Measurements from ENCODE around the gene SLC51A. TPM values are rescaled to one million over a fixed set of nuclear protein-coding genes. Genes with fewer than 3 reads are reported as not detected.

The SLC51A gene
- total RNA-seq, 1 donor from 2014 or later = not detected

DNA sequence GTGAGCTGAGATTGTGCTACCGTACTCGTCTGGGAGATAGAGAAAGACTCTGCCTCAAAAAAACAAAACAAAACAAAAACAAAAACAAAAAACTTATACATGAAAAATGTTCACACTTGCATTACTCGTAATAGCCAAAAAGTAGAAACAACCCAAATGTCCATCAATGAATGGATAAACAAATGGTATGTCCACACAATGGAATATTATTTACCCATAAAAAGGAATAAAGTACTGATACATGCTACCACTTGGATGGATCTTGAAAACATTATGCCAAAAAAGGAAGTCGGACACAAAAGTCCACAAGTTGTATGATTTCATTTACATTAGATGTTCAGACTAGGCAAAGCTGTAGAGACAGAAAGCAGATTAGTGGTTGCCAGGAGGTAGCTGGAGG, 44.5 kb downstream of the SLC51A start:
- TF ChIP-seq, protein P1, sequence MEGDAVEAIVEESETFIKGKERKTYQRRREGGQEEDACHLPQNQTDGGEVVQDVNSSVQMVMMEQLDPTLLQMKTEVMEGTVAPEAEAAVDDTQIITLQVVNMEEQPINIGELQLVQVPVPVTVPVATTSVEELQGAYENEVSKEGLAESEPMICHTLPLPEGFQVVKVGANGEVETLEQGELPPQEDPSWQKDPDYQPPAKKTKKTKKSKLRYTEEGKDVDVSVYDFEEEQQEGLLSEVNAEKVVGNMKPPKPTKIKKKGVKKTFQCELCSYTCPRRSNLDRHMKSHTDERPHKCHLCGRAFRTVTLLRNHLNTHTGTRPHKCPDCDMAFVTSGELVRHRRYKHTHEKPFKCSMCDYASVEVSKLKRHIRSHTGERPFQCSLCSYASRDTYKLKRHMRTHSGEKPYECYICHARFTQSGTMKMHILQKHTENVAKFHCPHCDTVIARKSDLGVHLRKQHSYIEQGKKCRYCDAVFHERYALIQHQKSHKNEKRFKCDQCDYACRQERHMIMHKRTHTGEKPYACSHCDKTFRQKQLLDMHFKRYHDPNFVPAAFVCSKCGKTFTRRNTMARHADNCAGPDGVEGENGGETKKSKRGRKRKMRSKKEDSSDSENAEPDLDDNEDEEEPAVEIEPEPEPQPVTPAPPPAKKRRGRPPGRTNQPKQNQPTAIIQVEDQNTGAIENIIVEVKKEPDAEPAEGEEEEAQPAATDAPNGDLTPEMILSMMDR (IDR thresholded peaks at IDR 0.05; ENCODE audit: unreplicated experiment) = no peak
- H3K4me3 Mint-ChIP-seq = no peak overlapping the region

DNA sequence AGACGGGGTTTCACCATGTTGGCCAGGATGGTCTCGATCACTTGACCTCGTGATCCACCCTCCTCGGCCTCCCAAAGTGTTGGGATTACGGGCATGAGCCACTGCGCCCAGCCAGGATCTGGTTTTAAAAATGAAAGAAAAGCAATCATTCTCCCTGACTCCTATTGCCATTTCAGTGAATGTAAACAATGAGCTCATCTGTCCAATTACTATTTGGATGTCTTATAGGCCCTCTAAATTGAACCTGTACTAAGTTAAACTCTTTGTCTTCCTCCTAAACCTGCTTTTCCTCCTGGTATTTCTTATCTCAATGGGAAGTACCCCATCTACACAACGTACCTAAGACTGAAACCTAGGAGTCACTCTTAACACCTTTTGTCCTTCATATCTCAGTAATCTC, 47.5 kb downstream of the SLC51A start:
- DNase-seq (ENCODE audit: low spot score in 2 of 2, unreplicated experiment in 2 of 2) = no peak
- H3K27ac Mint-ChIP-seq = no peak overlapping the region
- H3K27me3 Mint-ChIP-seq (ENCODE audit: low read depth) = no peaks in the 10 kb centered on the region
- no peak overlapping the region for H3K4me3 Mint-ChIP-seq
- H3K36me3 Mint-ChIP-seq = peaks cover 23% of the 10 kb centered on the region
- H3K9me3 Mint-ChIP-seq = peaks cover 3% of the 10 kb centered on the region
- no peaks in the 10 kb centered on the region for H3K4me1 Mint-ChIP-seq
- TF ChIP-seq, protein P1 (IDR thresholded peaks at IDR 0.05; ENCODE audit: unreplicated experiment) = no peak

More for the DNA sequence above, 44.5 kb downstream of the SLC51A start:
- H3K9me3 Mint-ChIP-seq = peaks cover 3% of the 10 kb centered on the region
- no peaks in the 10 kb centered on the region for H3K4me1 Mint-ChIP-seq
- no peak overlapping the region for H3K27ac Mint-ChIP-seq
- no peaks in the 10 kb centered on the region for H3K27me3 Mint-ChIP-seq (ENCODE audit: low read depth)
- H3K36me3 Mint-ChIP-seq = peaks cover 26% of the 10 kb centered on the region
- DNase-seq (ENCODE audit: low spot score in 2 of 2, unreplicated experiment in 2 of 2) = no peak

DNA sequence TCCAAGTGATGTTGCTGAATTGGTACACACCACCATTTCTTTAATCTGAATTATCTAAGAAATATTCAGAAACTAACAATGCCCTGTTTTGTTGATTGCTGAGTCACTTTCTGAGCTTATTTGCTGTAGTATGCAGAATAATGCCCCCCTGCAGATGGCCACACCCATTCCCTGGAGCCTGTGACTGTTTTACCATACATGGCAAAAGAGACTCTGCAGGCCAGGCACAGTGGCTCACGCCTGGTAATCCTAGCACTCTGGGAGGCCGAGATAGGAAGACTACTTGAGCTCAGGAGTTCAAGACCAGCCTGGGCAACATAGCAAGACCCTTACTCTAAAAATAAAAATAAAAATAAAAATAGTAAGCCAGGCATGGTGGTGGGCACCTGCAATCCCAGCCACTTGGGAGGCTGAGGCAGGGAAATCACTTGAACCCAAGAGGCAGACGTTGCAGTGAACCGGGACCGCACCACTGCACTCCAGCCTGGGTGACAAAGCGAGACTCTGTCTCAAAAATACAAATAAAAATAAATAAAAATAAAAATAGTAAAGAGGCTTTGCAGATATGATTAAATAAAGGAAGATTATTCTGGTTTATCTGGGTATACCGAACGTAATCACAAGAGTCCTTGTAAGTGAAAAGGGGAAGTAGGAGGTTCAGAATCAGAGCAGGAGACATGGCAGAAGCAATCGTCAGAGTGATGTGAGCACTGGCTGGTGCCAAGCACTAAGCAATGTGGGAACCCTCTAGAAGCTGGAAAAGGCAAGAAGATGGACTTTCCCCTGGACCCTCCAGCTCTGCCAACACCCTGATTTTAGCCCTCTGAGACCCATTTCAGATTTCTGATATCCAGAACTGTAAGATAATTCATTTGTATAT, 52.2 kb downstream of the SLC51A start:
- TF ChIP-seq, protein P1 (IDR thresholded peaks at IDR 0.05; ENCODE audit: unreplicated experiment) = no peak
- Mint-ChIP-seq H3K27me3 (ENCODE audit: low read depth) (no peaks in the 10 kb centered on the region), H3K4me3 (no peak overlapping the region), H3K27ac (no peak overlapping the region), H3K36me3 (peaks cover 25% of the 10 kb centered on the region), H3K4me1 (no peaks in the 10 kb centered on the region), H3K9me3 (no peaks in the 10 kb centered on the region)
- no peak for DNase-seq (ENCODE audit: low spot score in 2 of 2, unreplicated experiment in 2 of 2)

DNA sequence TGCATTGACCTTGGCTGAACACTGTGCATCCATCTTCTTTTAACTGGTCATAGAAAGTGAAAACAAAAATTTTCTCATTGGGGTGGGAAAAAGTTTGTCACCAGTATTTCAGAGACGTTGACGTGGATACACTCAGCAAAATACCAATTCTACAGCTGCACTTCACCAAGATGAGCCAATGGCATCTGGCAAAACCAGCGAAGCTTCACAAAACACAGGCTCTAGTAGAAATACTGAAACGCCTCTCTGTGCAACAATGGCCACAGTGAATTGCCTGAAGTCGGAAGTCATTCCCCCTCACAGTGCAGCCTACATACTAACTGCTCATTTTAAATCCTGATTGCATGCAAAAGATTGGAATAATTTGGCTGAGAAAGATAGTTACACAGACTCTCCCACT, 54.2 kb downstream of the SLC51A start:
- Mint-ChIP-seq H3K9me3 (peaks cover 10% of the 10 kb centered on the region), H3K36me3 (peaks cover 29% of the 10 kb centered on the region), H3K27me3 (ENCODE audit: low read depth) (no peaks in the 10 kb centered on the region), H3K27ac (no peak overlapping the region), H3K4me1 (no peaks in the 10 kb centered on the region), H3K4me3 (no peak overlapping the region)
- TF ChIP-seq, protein P1 (IDR thresholded peaks at IDR 0.05; ENCODE audit: unreplicated experiment) = no peak
- DNase-seq (ENCODE audit: low spot score in 2 of 2, unreplicated experiment in 2 of 2) = no peak

DNA sequence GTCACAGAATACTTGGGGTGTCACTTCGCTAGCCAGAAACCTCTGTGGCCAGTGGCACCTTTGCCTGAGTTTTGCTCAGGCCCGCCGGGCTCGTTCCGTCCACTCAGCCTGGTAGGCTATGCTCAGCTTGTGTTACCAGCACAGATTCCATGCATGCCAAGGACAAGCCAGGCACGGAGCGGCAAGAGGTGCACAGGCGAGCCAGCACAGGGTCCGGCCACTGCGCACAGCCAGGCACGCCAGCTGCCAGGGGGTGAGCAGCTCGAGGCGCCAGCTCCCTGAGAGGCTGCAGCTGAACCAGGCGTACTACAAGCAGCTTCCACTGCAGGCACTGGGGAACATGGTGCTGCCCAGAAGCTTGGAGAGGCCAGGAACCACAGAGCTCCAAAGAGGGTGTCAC, 56.5 kb downstream of the SLC51A start:
- TF ChIP-seq, protein P1 (IDR thresholded peaks at IDR 0.05; ENCODE audit: unreplicated experiment) = no peak
- peaks cover 30% of the 10 kb centered on the region for H3K36me3 Mint-ChIP-seq
- DNase-seq (ENCODE audit: low spot score in 2 of 2, unreplicated experiment in 2 of 2) = no peak

More for the DNA sequence above, 56.5 kb downstream of the SLC51A start:
- Mint-ChIP-seq H3K27ac (no peak overlapping the region), H3K9me3 (peaks cover 10% of the 10 kb centered on the region), H3K4me1 (no peaks in the 10 kb centered on the region), H3K27me3 (ENCODE audit: low read depth) (no peaks in the 10 kb centered on the region), H3K4me3 (no peak overlapping the region)
